Esophagus squamous epithelium (tissue), 5 donors: Measurements from ENCODE around the gene ZNF132. TPM values are rescaled to one million over a fixed set of nuclear protein-coding genes. Genes with fewer than 3 reads are reported as not detected.

ENCODE experiments used
- DNase-seq: peaks from one replicate; lab custom pipeline; 2025; lab: John Stamatoyannopoulos, UW
- H3K27ac ChIP-seq, 4 donors: fragments of 200-600 bp; sonication (generic); one replicate each; pipeline ENCODE4 v1.5.1; 2016 to 2019; ENCODE audit warnings: mild to moderate bottlenecking in 1 of 4
- H3K27me3 ChIP-seq, 4 donors: fragments of 200-600 bp; sonication (generic); 1 replicate in 3 of 4; 2 replicates in 1 of 4; pipeline versions ENCODE4 v1.5.1 to v1.6.0; 2017 to 2021; ENCODE audit warnings: antibody characterized with exemption in 1 of 4
- H3K36me3 ChIP-seq, 3 donors: fragments of 200-600 bp; sonication (generic); one replicate each; pipeline ENCODE4 v1.5.1; 2016 to 2019
- H3K4me1 ChIP-seq, 3 donors: fragments of 200-600 bp; sonication (generic); one replicate each; pipeline ENCODE4 v1.5.1; 2017 to 2019
- H3K4me3 ChIP-seq, 4 donors: fragments of 200-600 bp; sonication (generic); 1 replicate in 3 of 4; 2 replicates in 1 of 4; pipeline ENCODE4 v1.5.1; 2016 to 2019; ENCODE audit warnings: mild to moderate bottlenecking in 2 of 4, moderate library complexity in 1 of 4
- H3K9me3 ChIP-seq, 3 donors: fragments of 200-600 bp; sonication (generic); one replicate each; pipeline ENCODE4 v1.5.1; 2016 to 2019
- POLR2A ChIP-seq, 4 donors: fragments of 450-650 bp; IDR thresholded peaks; one replicate each; pipeline ENCODE4 v1.6.1; 2017; ENCODE audit warnings: antibody characterized with exemption in 4 of 4, mild to moderate bottlenecking in 4 of 4, moderate library complexity in 3 of 4
- whole genome bisulfite sequencing, 2 donors: methylation state at CpG; one replicate each; pipeline ENCODE4 v1.1.5; 2018; 5-methylcytosine and 5-hydroxymethylcytosine counted together
- intact Hi-C: fragments of 100-400 bp; cut with DNase I; formaldehyde crosslinking; loops from one replicate; pipeline ENCODE4 v1.15.0; 2022
- total RNA-seq, 4 donors: library from RNA; depleted of rRNA; stranded (reverse); fragments of >200 nt; gene quantifications; one replicate each; pipeline ENCODE4 v1.1.0, GENCODE V29; 2016
- TF ChIP-seq, protein P1 (sequence below), 6 experiments: fragments of 450-650 bp in 4 of 6; fragments of 200-600 bp in 2 of 6; sonication (generic) in 2 of 6; IDR thresholded peaks; one replicate each; pipeline ENCODE4 v1.5.1; 2016 to 2019; ENCODE audit warnings: antibody characterized with exemption in 6 of 6, mild to moderate bottlenecking in 4 of 6, moderate library complexity in 4 of 6
- donor health status: DM: yes; HTN: yes; CAD: no.

ZNF132 gene
- total RNA-seq, 4 donors from 2014 or later, result 2.0 to 5.3 (median 2.4) TPM

DNA sequence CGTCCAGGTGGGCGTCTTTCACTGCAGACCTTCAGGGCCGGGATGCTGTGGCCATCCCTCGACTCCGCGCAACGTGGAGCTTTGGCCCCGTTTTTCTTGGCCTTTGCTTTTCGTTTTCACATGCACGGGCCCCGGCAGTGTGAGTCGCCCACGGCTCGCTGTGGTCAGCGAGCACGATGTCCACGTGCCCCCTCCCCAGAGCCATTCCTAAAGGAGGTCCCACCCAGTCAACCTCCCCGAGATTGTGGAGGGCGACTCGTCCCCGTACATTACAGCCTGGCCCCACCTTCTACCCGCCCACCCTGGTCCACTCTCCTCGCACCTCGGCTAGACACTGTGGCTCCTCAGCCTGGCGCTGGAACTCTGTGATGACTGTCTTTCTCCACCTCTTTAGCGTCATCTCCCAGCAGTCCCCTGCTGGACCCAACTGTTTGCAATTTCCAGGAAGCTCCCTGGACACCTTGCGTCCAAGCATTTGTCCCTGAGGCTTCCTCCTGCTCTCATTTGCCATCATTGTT lies 36.6 kb upstream of the ZNF132 start:
- intact Hi-C loops, result no loop called here
- H3K27ac ChIP-seq, result peak overlapping the region; percentile 81 to 95 (median 90)

DNA sequence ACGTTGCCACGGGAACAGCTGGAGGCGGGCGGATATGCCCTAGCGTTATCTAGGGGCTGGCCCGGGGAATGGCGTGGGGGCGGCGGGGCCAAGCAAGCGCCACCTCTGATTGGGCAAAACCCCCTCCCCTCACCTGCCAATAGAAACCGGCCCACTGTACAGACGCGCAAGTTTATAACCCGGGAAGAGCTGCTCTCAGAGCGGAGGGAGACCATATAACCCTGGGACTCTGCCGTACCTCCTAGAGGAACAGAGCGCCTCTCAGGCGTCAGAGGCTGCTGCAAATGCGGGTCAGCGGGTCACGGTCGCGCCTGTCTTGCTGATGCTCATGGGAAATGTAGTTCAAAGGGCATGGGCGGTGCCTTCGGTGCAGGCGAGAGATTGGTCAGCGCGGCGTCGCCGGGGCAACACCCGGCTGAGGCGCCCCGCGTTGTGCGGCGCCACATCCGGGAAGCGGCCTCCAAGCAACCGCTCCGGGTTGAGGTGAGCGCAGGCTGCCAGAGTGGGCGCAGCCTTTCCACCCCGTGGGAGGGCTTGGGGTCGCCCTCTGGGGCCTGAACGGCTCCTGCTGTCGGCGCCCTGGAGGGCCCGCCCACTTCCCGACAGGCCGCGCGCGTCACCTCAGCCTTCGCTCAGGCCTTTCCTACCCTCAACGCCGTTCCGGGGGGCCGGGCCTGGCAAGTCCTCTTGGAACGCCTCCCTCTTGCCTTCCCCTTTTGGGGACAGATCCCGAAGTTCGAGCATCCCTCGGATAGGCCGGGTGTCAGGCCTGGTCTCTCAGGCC lies 36.0 kb upstream of the ZNF132 start, which contains the start of gene ZNF446:
Gene ZNF446 (plus strand): TSS at position 639 of the 784 bp plus-strand sequence. CDS start 867 bp downstream, outside the sequence.
- TF ChIP-seq, protein P1, sequence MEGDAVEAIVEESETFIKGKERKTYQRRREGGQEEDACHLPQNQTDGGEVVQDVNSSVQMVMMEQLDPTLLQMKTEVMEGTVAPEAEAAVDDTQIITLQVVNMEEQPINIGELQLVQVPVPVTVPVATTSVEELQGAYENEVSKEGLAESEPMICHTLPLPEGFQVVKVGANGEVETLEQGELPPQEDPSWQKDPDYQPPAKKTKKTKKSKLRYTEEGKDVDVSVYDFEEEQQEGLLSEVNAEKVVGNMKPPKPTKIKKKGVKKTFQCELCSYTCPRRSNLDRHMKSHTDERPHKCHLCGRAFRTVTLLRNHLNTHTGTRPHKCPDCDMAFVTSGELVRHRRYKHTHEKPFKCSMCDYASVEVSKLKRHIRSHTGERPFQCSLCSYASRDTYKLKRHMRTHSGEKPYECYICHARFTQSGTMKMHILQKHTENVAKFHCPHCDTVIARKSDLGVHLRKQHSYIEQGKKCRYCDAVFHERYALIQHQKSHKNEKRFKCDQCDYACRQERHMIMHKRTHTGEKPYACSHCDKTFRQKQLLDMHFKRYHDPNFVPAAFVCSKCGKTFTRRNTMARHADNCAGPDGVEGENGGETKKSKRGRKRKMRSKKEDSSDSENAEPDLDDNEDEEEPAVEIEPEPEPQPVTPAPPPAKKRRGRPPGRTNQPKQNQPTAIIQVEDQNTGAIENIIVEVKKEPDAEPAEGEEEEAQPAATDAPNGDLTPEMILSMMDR (IDR thresholded peaks at IDR 0.05), result no peak
- peak in 2 of 4 donors; percentile 15 to 60 for TF ChIP-seq POLR2A (IDR thresholded peaks at IDR 0.05)
- intact Hi-C loops, result no loop called here
- Histone ChIP-seq H3K27ac (peak within 1 kb of the TSS; percentile 81 to 95 (median 90)), H3K36me3 (peaks cover 12 to 64% (median 16%) of the 10 kb centered on the region in 3 donors), H3K9me3 (no peaks in the 10 kb centered on the region), H3K4me1 (peaks cover 7 to 29% (median 18%) of the 10 kb centered on the region in 3 donors), H3K4me3 (peak within 1 kb of the TSS; percentile 61 to 78 (median 69)), H3K27me3 (no peaks in the 10 kb centered on the region)
- DNase-seq, result peak; percentile 91
- 1% methylated on average over 17 of the region's 64 CpGs; no CpG with 5 or more reads in 1 of the 2 donors for WGBS, 2 donors

More for the DNA sequence above, 36.6 kb upstream of the ZNF132 start:
- Histone ChIP-seq H3K36me3 (peaks cover 9 to 63% (median 16%) of the 10 kb centered on the region in 3 donors), H3K9me3 (no peaks in the 10 kb centered on the region), H3K4me3 (peak overlapping the region; percentile 61 to 78 (median 69)), H3K27me3 (no peaks in the 10 kb centered on the region), H3K4me1 (peaks cover 7 to 29% (median 18%) of the 10 kb centered on the region in 3 donors)
- WGBS, 2 donors, result 4 to 5% methylated on average over 14 to 18 of the region's 27 CpGs
- TF ChIP-seq POLR2A (IDR thresholded peaks at IDR 0.05), result no peak
- TF ChIP-seq, protein P1 (IDR thresholded peaks at IDR 0.05), result no peak
- DNase-seq, result no peak

DNA sequence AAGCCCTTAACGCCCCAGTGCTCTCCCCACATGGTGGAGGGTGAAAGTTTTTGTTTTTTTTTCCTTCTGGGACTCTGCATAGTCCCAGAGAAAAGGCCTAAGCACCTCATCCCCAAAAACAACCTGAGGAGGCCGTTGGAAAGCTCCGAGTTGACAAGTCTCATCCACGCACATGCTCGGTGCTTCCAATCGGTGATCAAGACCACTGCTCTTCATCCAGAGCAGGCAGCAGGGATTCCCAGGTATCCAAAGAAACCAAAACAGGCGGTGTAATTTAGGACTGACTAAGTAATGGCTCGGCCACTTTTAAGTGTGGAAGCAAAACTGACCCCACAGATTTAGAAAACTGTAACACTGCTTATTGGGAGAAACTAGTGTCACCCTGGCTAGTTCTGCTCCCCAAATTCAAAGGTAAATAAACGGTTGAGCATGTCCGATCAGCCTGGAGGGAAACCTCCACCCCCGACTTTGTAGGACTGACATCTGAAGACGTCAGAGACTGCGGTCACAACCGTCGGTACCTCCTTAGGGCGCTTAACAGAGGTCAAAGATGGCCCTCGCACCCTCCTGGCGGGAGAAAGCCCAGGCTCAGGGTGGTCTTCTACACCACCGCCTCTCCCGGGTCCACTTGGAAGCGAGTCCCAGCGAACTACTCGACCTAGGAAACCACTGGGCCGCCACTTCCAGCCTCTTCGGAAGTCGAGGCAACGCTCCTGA lies 35.2 kb upstream of the ZNF132 start:
- TF ChIP-seq, protein P1 (IDR thresholded peaks at IDR 0.05), result no peak
- no peak for TF ChIP-seq POLR2A (IDR thresholded peaks at IDR 0.05)
- no peaks in the 10 kb centered on the region for H3K9me3 ChIP-seq
- 9 to 43% methylated on average over 11 to 18 of the region's 27 CpGs for WGBS, 2 donors
- H3K4me1 ChIP-seq, result peaks cover 7 to 29% (median 18%) of the 10 kb centered on the region in 3 donors
- H3K27ac ChIP-seq, result peak overlapping the region; percentile 81 to 95 (median 90)
- no peaks in the 10 kb centered on the region for H3K27me3 ChIP-seq
- DNase-seq, result no peak
- intact Hi-C loops, result no loop called here
- H3K4me3 ChIP-seq, result peak overlapping the region; percentile 61 to 78 (median 69)
- H3K36me3 ChIP-seq, result peaks cover 10 to 64% (median 16%) of the 10 kb centered on the region in 3 donors

DNA sequence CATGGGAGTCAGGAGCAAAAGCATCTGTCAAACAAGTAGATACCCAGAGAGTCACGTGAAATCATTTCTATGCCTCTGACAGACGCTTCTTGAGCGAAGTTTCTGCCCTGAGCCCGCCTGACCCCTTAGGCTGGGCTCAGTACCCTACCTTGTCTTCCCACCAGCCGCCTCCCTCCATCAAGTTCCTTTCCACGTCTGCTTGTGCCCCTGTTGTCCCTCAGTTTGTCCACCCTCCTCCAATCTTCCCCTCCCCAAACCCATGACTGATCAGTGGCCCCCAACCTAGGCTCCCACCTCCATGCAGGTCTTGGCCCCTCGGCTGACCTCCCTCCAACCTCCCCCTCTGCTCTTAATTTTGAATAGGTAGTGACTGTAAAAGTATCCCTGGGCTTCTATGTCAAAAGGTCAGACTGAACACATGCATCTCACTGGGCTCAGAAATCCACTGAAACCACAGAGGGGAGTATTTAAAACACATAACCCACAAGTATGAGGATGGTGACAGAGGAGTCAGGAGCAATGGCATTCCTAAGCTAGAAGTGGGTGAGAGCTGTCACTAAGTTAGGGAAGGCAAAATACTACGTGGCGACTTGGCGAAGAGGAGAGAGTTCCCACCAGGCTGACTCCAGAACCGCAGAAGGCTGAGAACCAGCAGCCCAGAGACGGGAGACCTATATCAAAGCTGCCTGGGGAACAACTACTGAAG lies 34.5 kb upstream of the ZNF132 start:
- intact Hi-C loops, result no loop called here
- Histone ChIP-seq H3K36me3 (peaks cover 18 to 64% (median 19%) of the 10 kb centered on the region in 3 donors), H3K27ac (no peak overlapping the region), H3K4me3 (no peak overlapping the region), H3K9me3 (no peaks in the 10 kb centered on the region), H3K27me3 (no peaks in the 10 kb centered on the region), H3K4me1 (peaks cover 7 to 29% (median 18%) of the 10 kb centered on the region in 3 donors)
- no peak for TF ChIP-seq POLR2A (IDR thresholded peaks at IDR 0.05)
- TF ChIP-seq, protein P1 (IDR thresholded peaks at IDR 0.05), result no peak
- DNase-seq, result no peak
- WGBS, 2 donors, result 80 to 89% methylated on average over 12 of the region's 12 CpGs
